Measurements from ENCODE around the gene NIPA2.
A peak's percentile ranks its signal among the peaks of the same experiment; 100 is the strongest.

Gene NIPA2

DNA sequence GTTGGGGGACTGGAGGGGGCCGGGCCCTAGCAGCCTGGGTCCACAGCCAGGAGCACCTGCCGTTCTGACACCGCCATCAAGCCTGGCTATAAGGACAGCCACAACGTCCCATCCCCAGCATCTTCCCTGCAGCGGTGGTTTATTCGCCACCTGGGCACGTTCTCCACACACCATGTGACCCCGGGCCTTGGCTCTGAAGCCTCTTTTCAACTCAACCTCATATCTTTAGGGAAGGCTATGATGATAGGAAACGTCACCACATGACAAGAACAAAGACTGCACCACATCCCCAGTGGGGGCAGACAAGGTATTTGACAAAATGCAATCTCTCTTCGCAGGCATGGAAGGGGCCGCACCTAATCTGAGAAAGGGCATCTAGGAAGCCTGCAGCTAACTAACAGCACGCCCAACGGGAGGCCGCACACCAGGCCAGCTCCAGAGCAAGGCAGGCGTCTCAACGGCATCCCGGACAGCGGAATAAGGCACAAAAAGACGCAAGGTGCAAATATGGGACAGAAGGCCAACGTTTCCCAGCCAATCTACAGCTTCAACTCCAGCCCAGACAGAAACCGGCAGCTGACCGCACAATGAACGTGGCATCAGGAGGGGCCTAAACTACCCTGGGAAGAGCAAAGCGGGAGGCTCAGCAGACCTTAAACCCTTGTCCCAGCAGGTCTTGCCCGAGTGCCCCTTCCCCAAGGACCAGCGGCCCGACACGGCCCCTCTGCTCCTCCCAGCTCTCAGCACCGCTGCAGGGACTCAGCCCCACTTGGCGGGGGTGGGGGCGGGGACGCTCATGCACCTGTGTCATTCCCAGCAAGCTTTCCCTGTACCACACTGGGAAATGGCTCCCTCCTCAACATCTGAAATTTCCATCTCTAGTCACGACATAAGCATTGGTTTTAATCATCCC is 41.9 kb downstream of the NIPA2 start:
- DNase-seq (ENCODE audit: low spot score in 2 of 2) (no peak), ATAC-seq (no peak)
- H3K4me3 Mint-ChIP-seq = no peak overlapping the region
- no peak overlapping the region for H3K27ac Mint-ChIP-seq
- H3K9me3 Mint-ChIP-seq = no peaks in the 10 kb centered on the region
- H3K36me3 Mint-ChIP-seq = no peaks in the 10 kb centered on the region
- H3K4me1 Mint-ChIP-seq = peaks cover 5% of the 10 kb centered on the region

DNA sequence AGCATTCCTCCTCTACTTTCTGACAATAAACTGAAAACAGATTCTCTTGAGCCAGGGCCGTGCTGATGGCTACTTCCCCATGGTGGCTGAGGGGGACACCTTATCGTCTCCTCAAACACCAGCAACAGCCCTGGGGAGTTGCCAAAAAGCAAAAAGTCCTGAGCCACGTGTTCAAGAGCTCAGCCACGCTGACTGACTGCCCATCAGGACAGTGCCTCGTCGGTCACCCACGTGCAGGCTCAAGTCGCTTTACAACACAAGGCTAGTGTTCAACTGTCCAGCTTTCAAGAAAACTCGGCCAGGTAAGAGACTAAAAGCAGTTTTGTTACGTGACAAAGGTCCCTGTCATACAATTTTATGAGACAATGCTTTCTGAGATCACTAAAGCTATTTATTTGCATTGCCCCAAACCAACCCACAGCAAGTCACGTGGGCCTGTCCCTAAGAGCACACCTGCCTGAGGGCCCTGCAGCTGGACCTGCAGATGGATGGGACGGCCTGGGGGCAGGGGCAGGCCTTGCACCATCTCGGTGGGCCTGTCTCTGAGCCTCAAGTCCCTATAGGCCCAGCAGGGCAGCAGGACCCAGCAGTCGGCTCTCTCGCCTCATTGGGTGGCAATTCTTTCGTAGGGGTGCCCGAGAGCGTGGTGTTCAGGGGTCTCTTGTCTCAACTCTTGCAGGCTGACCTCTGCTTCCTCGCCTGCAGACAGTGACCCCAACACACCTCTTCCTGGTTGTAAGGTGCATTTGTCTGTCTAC is 42.7 kb downstream of the NIPA2 start:
- H3K4me3 Mint-ChIP-seq = no peak overlapping the region
- H3K36me3 Mint-ChIP-seq = no peaks in the 10 kb centered on the region
- no peaks in the 10 kb centered on the region for H3K9me3 Mint-ChIP-seq
- ATAC-seq (no peak), DNase-seq (ENCODE audit: low spot score in 2 of 2) (no peak)
- H3K4me1 Mint-ChIP-seq = peaks cover 5% of the 10 kb centered on the region
- H3K27ac Mint-ChIP-seq = no peak overlapping the region

DNA sequence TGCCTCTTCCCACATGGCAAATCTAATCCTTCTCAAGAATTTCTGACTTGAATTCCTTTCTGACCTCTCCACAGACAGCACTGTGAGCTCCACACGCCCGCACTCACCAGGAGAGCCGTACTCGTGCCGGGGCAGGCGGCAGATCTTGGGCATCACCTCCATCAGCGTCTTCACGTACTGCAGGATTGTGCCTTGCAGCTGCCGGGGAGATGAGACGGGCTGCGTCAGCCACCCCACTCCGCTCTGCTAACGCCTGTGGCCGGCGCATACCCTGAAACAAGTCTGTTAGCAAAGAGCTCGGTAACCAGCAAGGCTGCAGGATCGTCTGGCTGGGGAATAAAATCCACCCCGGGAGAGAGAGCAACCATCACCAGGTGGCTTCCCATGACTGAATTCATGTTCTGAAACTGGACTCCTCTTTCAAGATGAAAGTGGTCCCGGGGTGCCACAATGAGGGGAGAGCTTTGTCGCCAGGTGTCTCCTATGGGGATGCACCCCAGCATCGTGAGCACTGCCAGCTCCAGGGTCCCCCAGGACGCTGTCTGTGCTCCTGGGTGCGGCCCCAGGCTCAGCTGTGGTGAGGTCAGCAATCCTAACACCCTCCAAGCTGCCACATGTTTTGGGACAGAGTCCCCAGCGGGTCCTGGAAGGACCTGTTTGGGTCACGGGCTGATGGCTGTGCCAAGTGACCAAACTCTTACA is 43.4 kb downstream of the NIPA2 start:
- DNase-seq (ENCODE audit: low spot score in 2 of 2) (no peak), ATAC-seq (no peak)
- H3K36me3 Mint-ChIP-seq = no peaks in the 10 kb centered on the region
- peaks cover 5% of the 10 kb centered on the region for H3K4me1 Mint-ChIP-seq
- no peaks in the 10 kb centered on the region for H3K9me3 Mint-ChIP-seq
- H3K4me3 Mint-ChIP-seq = no peak overlapping the region
- H3K27ac Mint-ChIP-seq = peak overlapping the region; percentile 52

DNA sequence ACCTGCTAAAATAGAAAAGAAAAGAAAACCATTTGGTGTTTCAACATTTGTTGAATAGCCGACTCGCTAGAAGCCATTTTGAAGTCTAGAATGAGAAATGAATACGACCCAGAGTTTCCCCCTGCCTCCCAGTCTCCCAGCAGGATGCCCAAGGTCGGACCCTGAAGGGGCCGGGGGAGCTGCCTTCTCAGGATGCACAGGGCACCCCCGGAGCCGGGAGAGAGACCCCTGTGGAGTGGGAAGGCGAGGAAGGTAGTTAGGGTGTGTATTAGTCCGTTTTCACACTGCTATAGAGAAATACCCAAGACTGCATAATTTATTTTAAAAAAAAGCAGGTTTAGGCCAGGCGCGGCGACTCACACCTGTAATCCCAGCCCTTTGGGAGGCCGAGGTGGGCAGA is 44.7 kb downstream of the NIPA2 start:
- Mint-ChIP-seq H3K4me3 (no peak overlapping the region), H3K9me3 (no peaks in the 10 kb centered on the region), H3K36me3 (no peaks in the 10 kb centered on the region), H3K4me1 (peaks cover 2% of the 10 kb centered on the region), H3K27ac (no peak overlapping the region)
- no peak for ATAC-seq
- no peak for DNase-seq (ENCODE audit: low spot score in 2 of 2)

DNA sequence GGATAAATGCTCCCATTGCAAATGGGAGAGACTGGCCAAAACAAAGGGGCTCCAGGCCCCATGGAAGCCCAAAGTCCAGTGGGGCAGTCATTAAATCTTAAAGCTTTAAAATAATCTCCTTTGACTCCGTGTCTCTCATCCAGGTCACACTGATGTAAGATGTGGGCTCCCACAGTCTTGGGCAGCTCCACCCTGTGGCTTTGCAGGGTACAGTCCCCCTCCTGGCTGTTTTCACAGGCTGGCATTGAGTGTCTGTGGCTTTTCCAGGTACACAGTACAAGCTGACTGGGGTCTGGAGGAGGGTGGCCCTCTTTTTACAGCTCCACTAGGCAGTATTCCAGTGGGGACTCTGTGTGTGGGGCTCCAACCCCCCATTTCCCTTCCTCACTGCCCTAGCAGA is 45.9 kb downstream of the NIPA2 start:
- DNase-seq (ENCODE audit: low spot score in 2 of 2) = no peak
- ATAC-seq = no peak
- H3K27ac Mint-ChIP-seq = no peak overlapping the region
- H3K36me3 Mint-ChIP-seq = no peaks in the 10 kb centered on the region
- H3K9me3 Mint-ChIP-seq = no peaks in the 10 kb centered on the region
- no peaks in the 10 kb centered on the region for H3K4me1 Mint-ChIP-seq
- H3K4me3 Mint-ChIP-seq = no peak overlapping the region

DNA sequence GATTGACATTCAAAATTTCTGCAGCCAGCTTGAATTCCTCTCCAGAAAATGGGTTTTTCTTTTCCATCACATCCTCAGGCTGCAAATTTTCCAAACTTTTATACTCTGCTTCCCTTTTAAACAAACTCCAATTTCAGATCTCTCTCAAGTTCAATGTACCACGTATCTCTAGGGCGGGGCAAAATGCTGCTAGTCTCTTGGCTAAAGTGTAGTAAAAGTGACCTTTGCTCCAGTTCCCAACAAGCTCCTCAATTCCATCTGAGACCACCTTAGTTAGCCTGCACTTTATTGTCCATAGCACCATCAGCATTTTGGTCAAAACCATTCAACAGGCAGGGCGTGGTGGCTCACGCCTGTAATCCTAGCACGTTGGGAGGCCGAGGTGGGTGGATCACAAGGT is 46.7 kb downstream of the NIPA2 start:
- Mint-ChIP-seq H3K9me3 (no peaks in the 10 kb centered on the region), H3K4me1 (no peaks in the 10 kb centered on the region), H3K36me3 (no peaks in the 10 kb centered on the region), H3K4me3 (no peak overlapping the region), H3K27ac (no peak overlapping the region)
- no peak for DNase-seq (ENCODE audit: low spot score in 2 of 2)
- ATAC-seq = no peak

DNA sequence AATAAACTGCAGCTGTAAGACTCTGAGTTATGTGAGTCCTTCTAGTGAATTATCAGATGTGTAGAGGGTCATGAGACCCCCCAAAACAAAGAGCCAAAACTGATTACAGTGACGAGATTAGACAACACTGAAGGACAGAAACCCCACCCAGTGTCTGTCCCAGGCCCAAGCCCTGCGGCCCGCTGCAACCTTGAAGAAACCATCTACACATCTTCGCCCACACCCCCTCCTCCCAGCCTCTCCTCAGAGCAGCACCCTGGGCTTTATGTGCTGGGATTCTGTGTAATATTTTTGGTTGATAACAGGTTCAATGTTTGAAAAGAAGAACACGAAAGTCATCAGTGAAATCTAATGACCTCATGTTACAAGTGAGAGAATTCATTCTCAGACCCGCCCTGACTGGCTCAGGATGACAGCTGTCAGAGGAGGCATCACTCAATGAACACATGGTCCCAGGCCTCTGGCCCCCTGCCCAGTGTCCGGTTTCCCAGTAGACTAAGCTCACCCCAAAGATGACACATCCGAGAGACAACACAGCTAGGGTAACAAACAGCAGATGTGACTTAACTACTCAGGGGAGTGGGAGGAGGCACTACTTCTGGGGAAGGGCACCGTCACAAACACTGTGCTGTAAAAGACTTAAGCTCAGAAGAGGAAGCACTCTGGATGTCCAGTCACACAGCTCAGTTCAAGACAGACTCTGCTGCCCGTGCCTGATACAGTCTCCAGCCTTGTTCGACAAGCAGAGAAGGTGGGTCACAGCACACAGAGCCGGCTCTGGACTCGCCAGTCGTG is 48.9 kb downstream of the NIPA2 start:
- ATAC-seq = no peak
- peaks cover 7% of the 10 kb centered on the region for H3K36me3 Mint-ChIP-seq
- H3K9me3 Mint-ChIP-seq = no peaks in the 10 kb centered on the region
- H3K4me3 Mint-ChIP-seq = no peak overlapping the region
- no peak for DNase-seq (ENCODE audit: low spot score in 2 of 2)
- H3K4me1 Mint-ChIP-seq = no peaks in the 10 kb centered on the region
- no peak overlapping the region for H3K27ac Mint-ChIP-seq

DNA sequence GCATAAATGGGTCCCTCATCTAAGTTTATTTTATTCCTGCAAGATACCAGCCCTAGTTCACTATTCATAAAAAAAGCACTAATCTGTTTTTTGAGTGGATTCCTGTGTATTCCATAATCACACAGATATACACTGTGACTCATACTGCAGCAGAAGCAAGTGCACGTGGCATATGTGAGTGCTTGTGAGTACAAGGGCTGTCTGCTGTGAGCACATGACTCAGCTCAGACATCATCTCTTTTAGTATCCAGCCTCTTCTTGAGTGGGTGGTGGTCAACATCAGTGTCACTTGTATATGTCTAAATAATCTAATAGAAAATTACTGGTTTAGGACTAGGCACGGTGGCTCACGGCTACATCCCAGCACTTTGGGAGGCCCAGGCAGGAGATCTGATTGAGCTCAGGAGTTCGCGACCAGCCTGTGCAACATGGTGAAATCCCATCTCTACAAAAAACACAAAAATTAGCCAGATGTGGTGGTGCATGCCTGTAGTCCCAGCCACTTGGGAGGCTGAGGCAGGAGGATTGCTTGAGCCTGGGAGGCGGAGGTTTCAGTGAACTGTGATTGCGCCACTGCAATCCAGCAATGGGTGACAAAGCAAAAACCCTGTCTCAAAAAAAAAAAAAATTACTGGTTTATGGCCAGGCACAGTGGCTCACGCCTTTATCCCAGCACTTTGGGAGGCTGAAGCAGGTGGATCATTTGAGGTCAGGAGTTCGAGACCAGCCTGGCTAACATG is 49.8 kb downstream of the NIPA2 start:
- no peak overlapping the region for H3K4me3 Mint-ChIP-seq
- DNase-seq (ENCODE audit: low spot score in 2 of 2) = no peak
- H3K36me3 Mint-ChIP-seq = peaks cover 7% of the 10 kb centered on the region

DNA sequence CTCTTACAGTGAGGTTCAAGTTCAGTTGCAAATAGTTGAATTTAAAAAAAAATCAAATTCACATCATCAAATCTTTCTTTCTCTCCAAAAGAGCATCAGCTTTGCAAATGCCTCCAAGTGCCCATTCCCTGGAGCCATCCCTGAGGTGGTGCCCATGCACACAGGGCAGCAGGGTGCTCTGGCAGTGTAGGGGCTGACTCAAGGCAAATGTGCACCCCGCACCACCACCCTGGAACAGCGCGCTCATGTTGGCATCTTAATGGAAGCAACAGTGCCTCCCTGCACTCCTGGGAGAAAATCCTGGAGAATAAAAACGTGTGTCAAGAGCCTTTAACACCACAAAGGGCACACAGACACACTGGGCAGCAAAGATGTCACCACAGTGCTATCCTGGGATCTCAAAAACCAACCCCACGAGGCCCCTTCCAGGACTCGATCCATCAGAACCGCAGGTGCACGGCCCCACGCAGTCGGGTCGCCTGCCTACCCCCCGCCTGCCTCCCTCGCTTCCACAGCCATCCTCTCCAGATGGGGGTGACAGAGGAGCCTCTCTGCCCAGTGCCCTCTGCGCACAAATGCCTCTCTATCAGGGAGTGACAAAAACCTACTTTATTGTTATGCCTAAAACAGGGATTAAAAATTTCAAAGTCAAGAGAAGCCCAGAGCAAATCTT is 50.8 kb downstream of the NIPA2 start:
- DNase-seq (ENCODE audit: low spot score in 2 of 2) (no peak), ATAC-seq (no peak)
- Mint-ChIP-seq H3K36me3 (peaks cover 7% of the 10 kb centered on the region), H3K9me3 (no peaks in the 10 kb centered on the region), H3K4me3 (no peak overlapping the region), H3K4me1 (no peaks in the 10 kb centered on the region), H3K27ac (no peak overlapping the region)

More for the DNA sequence above, 49.8 kb downstream of the NIPA2 start:
- no peaks in the 10 kb centered on the region for H3K4me1 Mint-ChIP-seq
- H3K27ac Mint-ChIP-seq = no peak overlapping the region
- H3K9me3 Mint-ChIP-seq = no peaks in the 10 kb centered on the region
- peak; percentile 44 for ATAC-seq

DNA sequence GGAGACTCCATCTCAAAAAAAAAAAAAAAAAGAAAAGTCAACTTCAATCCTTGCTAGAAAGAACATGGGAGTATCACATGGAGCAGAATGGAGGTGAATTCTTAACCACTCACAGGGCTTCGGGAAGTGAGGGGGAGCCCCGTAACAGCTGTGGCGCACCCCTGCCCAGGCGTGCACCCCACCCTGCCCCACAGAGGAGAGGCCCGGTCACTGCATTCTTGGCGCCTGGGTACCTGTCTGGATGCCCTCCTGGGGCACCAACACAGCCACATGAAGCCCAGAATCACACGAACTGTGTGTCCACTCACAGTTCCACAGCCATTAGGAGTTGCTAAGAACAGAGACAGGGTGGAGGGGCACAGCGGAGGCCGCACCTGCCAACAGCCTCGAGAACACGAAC is 51.8 kb downstream of the NIPA2 start:
- Mint-ChIP-seq H3K27ac (no peak overlapping the region), H3K36me3 (peaks cover 7% of the 10 kb centered on the region), H3K9me3 (no peaks in the 10 kb centered on the region), H3K4me1 (peaks cover 2% of the 10 kb centered on the region), H3K4me3 (no peak overlapping the region)
- ATAC-seq (no peak), DNase-seq (ENCODE audit: low spot score in 2 of 2) (no peak)

DNA sequence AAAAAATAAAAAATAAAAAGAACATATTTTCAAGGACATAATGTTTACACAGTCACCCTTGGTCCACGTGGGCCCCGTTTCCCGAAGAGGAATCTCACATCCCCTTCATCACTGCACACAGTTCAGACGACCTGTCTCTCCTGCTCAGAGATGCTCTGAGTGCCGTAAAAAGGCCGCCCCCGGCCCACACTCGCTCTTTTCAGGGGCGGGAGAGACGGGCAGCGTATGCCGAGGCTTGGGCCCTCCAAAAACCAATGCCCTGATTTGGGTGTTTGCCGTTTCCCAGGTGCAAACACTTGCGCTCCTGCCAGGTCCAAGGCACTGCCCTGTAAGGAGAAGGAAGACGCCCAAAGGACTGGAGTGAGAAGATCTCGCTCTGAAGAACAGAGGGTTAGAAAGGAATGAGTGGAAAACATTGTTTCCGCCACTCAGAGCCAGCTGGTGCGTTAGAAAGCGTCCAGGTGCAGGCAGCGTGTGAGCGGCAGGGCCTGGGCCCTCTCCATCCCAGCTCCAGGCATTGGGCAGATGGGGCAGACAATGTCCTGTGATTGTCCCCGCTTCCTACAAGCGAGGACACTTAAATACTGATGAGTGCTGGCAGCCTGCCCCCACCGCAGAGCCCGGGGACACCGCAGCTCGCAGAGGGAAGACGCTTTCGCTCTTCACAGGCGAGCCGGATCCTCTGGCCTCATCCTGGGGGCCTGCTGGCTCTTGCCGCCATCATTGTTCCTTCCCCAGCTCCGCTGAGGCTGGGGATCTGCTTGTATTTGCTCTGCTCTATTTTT is 53.2 kb downstream of the NIPA2 start:
- H3K27ac Mint-ChIP-seq = no peak overlapping the region
- ATAC-seq = no peak

DNA sequence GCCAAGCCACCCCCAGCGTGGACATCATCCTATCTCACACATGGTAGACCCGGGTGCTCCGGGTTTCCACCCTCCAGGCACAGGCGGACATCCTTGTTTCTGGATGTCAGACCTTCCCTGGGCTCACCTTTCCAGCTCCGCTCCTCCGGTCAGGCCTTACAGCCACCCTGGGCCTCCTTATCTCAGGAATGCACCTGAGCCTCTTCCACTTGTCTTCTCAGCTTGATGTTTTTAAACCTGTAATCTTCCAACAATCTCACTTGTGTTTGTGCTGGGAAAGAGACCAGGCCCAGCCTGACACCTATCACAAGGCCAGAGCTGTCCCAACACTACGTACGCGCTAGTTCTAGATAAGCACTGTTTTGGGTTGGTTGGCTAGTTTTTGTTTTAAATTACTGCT is 53.9 kb downstream of the NIPA2 start:
- DNase-seq (ENCODE audit: low spot score in 2 of 2) = no peak
- Mint-ChIP-seq H3K4me3 (no peak overlapping the region), H3K36me3 (peaks cover 7% of the 10 kb centered on the region), H3K27ac (no peak overlapping the region), H3K4me1 (peaks cover 9% of the 10 kb centered on the region), H3K9me3 (no peaks in the 10 kb centered on the region)
- ATAC-seq = no peak

More for the DNA sequence above, 53.2 kb downstream of the NIPA2 start:
- DNase-seq (ENCODE audit: low spot score in 2 of 2) = no peak
- Mint-ChIP-seq H3K36me3 (peaks cover 7% of the 10 kb centered on the region), H3K4me1 (peaks cover 9% of the 10 kb centered on the region), H3K4me3 (no peak overlapping the region), H3K9me3 (no peaks in the 10 kb centered on the region)

DNA sequence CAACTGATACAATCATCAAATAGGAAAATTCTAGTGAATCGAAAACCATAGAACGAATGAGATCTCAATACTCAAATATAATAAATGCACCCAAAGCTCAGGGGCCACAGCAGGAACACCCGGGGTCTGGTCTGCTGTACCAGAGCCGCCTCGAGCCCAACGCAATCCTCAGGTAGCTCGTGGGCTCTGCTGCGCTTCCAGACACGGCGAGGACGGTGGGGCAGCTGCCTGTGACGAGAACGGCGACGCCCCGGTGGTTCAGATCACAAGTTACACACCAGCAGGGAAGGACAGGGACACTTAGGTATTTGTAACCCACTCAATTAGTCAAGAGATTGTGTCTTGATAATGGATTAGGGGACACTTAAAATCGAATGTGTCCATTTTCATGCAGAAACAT is 54.6 kb downstream of the NIPA2 start:
- Mint-ChIP-seq H3K27ac (no peak overlapping the region), H3K36me3 (peaks cover 7% of the 10 kb centered on the region), H3K4me3 (no peak overlapping the region), H3K4me1 (peaks cover 9% of the 10 kb centered on the region), H3K9me3 (no peaks in the 10 kb centered on the region)
- ATAC-seq (no peak), DNase-seq (ENCODE audit: low spot score in 2 of 2) (no peak)
